HEK293 (cell line): ENCODE data around the gene NLGN1.

ENCODE experiments used
- CTCF ChIA-PET: fragments of 350-600 bp; formaldehyde crosslinking; extraction: SDS; loops from one replicate; lab custom pipeline; 2021; ENCODE audit warnings: antibody characterized with exemption; lab: Yijun Ruan, JAX
- POLR2A ChIA-PET: fragments of 300-600 bp; formaldehyde crosslinking; extraction: SDS; loops from one replicate; lab custom pipeline; 2020; ENCODE audit warnings: antibody characterized with exemption, inconsistent platforms; lab: Yijun Ruan, JAX
- H3K27ac ChIP-seq: fragments of 200-500 bp; sonication (Bioruptor generic); 2 replicates; pipeline ENCODE4 v1.5.1; 2014; ENCODE audit warnings: low read depth, low read length, control low read depth, inconsistent platforms; ENCODE audit errors: extremely low read depth
- H3K36me3 ChIP-seq, 2 experiments: fragments of 200-500 bp in 1 of 2; sonication (Bioruptor generic) in 1 of 2; 1 replicate in 1 of 2; 2 replicates in 1 of 2; pipeline ENCODE4 v1.5.1; 2014 to 2017; ENCODE audit warnings: inconsistent platforms in 2 of 2, low read length in 2 of 2; ENCODE audit not compliant: control insufficient read depth in 2 of 2, insufficient read depth in 1 of 2
- H3K4me1 ChIP-seq: fragments of 200-500 bp; sonication (Bioruptor generic); 2 replicates; pipeline ENCODE4 v1.5.1; 2014; ENCODE audit warnings: mild to moderate bottlenecking, low read length, inconsistent platforms; ENCODE audit not compliant: control insufficient read depth, insufficient read depth
- H3K4me3 ChIP-seq: 2 replicates; pipeline ENCODE4 v1.5.1; 2011; ENCODE audit warnings: low read depth, mild to moderate bottlenecking, control low read depth, low read length, moderate library complexity
- H3K9me3 ChIP-seq: fragments of 200-500 bp; sonication (Bioruptor generic); 2 replicates; pipeline ENCODE4 v1.5.1; 2014; ENCODE audit warnings: low read depth, low read length, inconsistent platforms; ENCODE audit not compliant: control insufficient read depth, insufficient read depth
- HOXD13 ChIP-seq: sonication (generic); formaldehyde crosslinking; IDR thresholded peaks from 2 replicates; pipeline ENCODE4 v1.8.0; 2022; ENCODE audit warnings: missing genetic modification reagents, borderline replicate concordance
- SCRT1 ChIP-seq: fragments of 450-650 bp; formaldehyde crosslinking; IDR thresholded peaks from 2 replicates; pipeline ENCODE4 v1.5.1; 2016; ENCODE audit warnings: missing biosample characterization, missing genetic modification characterization, borderline replicate concordance
- SCRT2 ChIP-seq: fragments of 450-650 bp; formaldehyde crosslinking; IDR thresholded peaks from 2 replicates; pipeline ENCODE4 v1.5.1; 2016; ENCODE audit warnings: missing biosample characterization, missing genetic modification characterization
- SP3 ChIP-seq: fragments of 450-650 bp; formaldehyde crosslinking; IDR thresholded peaks from 2 replicates; pipeline ENCODE4 v1.5.1; 2016; ENCODE audit warnings: missing biosample characterization, missing genetic modification characterization
- SP7 ChIP-seq: fragments of 450-650 bp; formaldehyde crosslinking; IDR thresholded peaks from 2 replicates; pipeline ENCODE4 v1.5.1; 2016; ENCODE audit warnings: missing biosample characterization, missing genetic modification characterization
- WT1 ChIP-seq: fragments of 450-650 bp; formaldehyde crosslinking; IDR thresholded peaks from 2 replicates; pipeline ENCODE4 v1.5.1; 2016; ENCODE audit warnings: missing biosample characterization, missing genetic modification characterization
- ZBTB21 ChIP-seq: fragments of 450-650 bp; formaldehyde crosslinking; IDR thresholded peaks from 2 replicates; pipeline ENCODE4 v1.5.1; 2017; ENCODE audit warnings: missing biosample characterization, missing genetic modification characterization
- ZNF146 ChIP-seq: fragments of 450-650 bp; formaldehyde crosslinking; IDR thresholded peaks from 2 replicates; pipeline ENCODE4 v1.5.1; 2016; ENCODE audit warnings: missing biosample characterization, missing genetic modification characterization
- ZNF560 ChIP-seq: fragments of 450-650 bp; formaldehyde crosslinking; IDR thresholded peaks from 2 replicates; pipeline ENCODE4 v1.5.1; 2017; ENCODE audit warnings: missing biosample characterization, missing genetic modification characterization, borderline replicate concordance
- ZNF596 ChIP-seq: fragments of 450-650 bp; IDR thresholded peaks from 2 replicates; pipeline ENCODE4 v1.5.0; 2018; ENCODE audit warnings: missing biosample characterization, mild to moderate bottlenecking, missing genetic modification characterization, moderate library complexity
- ZNF747 ChIP-seq: fragments of 450-650 bp; formaldehyde crosslinking; IDR thresholded peaks from 2 replicates; pipeline ENCODE4 v1.5.1; 2016; ENCODE audit warnings: missing biosample characterization, missing genetic modification characterization
- ZXDB ChIP-seq: fragments of 450-650 bp; formaldehyde crosslinking; IDR thresholded peaks from 2 replicates; pipeline ENCODE4 v1.5.1; 2016; ENCODE audit warnings: missing biosample characterization, missing genetic modification characterization
- TF ChIP-seq, protein P1 (sequence below): fragments of 450-650 bp; formaldehyde crosslinking; IDR thresholded peaks from 2 replicates; pipeline ENCODE4 v1.5.1; 2016; ENCODE audit warnings: missing biosample characterization, missing genetic modification characterization
- TF ChIP-seq, protein P2 (sequence below): fragments of 450-650 bp; formaldehyde crosslinking; IDR thresholded peaks from 2 replicates; pipeline ENCODE4 v1.5.1; 2016; ENCODE audit warnings: missing biosample characterization, missing genetic modification characterization

The NLGN1 gene

DNA sequence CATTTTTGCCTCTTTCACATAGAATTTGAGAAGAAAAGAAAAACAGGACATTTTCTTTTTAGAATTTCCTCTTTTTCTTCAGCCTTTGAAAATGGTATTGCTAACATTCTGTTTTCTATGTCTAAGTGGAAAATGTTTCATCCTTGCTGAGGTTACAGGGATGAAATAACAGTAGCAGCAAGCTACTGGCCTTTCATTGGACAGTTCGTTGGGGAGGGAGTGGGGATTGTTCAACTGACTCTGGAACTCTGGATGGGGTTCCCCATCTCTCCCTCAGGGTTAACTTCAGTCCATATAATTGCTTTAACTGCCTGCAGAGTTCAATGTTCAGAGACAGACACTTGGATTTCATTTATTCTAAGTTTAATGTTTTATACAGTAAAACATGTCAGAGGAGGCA is 346.0 kb downstream of the NLGN1 start (continued):
- no peak for TF ChIP-seq ZXDB (tag by site-specific recombination)

DNA sequence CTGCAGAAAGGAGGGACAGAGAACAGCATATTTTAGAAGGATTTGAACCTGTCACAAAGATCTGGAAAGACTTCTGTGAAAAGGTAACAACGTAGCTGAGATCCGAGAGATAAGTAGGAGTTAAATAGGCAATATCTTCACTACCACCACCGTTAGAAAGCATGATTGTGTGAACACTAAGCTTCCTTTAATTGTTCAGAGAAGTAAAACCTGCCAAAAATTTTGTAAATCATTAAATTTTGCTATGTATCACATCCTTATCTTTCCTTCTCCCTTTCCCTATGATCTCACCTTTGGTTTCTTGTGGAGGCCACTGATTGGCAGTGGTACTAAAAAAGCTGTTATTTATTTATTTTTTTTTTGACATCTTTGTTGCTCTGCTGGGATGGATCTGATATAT is 346.9 kb downstream of the NLGN1 start:
- Histone ChIP-seq H3K27ac (no peak overlapping the region), H3K4me1 (no peaks in the 10 kb centered on the region), H3K4me3 (no peak overlapping the region), H3K9me3 (no peaks in the 10 kb centered on the region), H3K36me3 (no peaks in the 10 kb centered on the region)
- ChIA-PET CTCF (no interaction called here), POLR2A (no interaction called here)
- no peak for TF ChIP-seq SP7
- no peak for TF ChIP-seq SCRT2 (tag by site-specific recombination)
- no peak for TF ChIP-seq HOXD13 (CRISPR knock-in tag)

- no peaks in the 10 kb centered on the region for H3K36me3 ChIP-seq
- CTCF ChIA-PET: no interaction called here
- TF ChIP-seq, protein P1, sequence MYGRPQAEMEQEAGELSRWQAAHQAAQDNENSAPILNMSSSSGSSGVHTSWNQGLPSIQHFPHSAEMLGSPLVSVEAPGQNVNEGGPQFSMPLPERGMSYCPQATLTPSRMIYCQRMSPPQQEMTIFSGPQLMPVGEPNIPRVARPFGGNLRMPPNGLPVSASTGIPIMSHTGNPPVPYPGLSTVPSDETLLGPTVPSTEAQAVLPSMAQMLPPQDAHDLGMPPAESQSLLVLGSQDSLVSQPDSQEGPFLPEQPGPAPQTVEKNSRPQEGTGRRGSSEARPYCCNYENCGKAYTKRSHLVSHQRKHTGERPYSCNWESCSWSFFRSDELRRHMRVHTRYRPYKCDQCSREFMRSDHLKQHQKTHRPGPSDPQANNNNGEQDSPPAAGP (tag by site-specific recombination): no peak
- no peak for TF ChIP-seq SP3
- TF ChIP-seq SCRT1 (tag by site-specific recombination): no peak
- TF ChIP-seq ZNF596: no peak
- POLR2A ChIA-PET: no interaction called here
- no peak overlapping the region for H3K4me3 ChIP-seq
- H3K27ac ChIP-seq: no peak overlapping the region
- H3K4me1 ChIP-seq: no peaks in the 10 kb centered on the region
- no peaks in the 10 kb centered on the region for H3K9me3 ChIP-seq
Measured at GRCh38 chr3:173744895-173745294, 347.4 kb downstream of the NLGN1 start.

- Histone ChIP-seq H3K4me1 (no peaks in the 10 kb centered on the region), H3K9me3 (no peaks in the 10 kb centered on the region)
- POLR2A ChIA-PET: no interaction called here
- TF ChIP-seq ZBTB21 (tag by site-specific recombination) (no peak), ZNF747 (tag by site-specific recombination) (no peak), ZNF560 (tag by site-specific recombination) (no peak), WT1 (tag by site-specific recombination) (no peak), ZNF146 (tag by site-specific recombination) (no peak), SCRT2 (tag by site-specific recombination) (no peak)
- TF ChIP-seq, protein P2, sequence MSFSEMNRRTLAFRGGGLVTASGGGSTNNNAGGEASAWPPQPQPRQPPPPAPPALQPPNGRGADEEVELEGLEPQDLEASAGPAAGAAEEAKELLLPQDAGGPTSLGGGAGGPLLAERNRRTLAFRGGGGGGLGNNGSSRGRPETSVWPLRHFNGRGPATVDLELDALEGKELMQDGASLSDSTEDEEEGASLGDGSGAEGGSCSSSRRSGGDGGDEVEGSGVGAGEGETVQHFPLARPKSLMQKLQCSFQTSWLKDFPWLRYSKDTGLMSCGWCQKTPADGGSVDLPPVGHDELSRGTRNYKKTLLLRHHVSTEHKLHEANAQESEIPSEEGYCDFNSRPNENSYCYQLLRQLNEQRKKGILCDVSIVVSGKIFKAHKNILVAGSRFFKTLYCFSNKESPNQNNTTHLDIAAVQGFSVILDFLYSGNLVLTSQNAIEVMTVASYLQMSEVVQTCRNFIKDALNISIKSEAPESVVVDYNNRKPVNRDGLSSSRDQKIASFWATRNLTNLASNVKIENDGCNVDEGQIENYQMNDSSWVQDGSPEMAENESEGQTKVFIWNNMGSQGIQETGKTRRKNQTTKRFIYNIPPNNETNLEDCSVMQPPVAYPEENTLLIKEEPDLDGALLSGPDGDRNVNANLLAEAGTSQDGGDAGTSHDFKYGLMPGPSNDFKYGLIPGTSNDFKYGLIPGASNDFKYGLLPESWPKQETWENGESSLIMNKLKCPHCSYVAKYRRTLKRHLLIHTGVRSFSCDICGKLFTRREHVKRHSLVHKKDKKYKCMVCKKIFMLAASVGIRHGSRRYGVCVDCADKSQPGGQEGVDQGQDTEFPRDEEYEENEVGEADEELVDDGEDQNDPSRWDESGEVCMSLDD (tag by site-specific recombination): no peak
- TF ChIP-seq, all 188 proteins: peak for 0
- CTCF ChIA-PET: interaction anchor here (0.6 to 0.8 kb wide), 3 partner anchors 13 to 170 kb away, joined by 3 read pairs; no protein-coding TSS in a partner anchor
- H3K4me3 ChIP-seq: no peak overlapping the region
- no peaks in the 10 kb centered on the region for H3K36me3 ChIP-seq
- H3K27ac ChIP-seq: no peak overlapping the region
Measured at GRCh38 chr3:173745952-173746682, 348.6 kb downstream of the NLGN1 start.
